ENCODE measurements around the gene CDC37. TPM values are rescaled to one million over a fixed set of nuclear protein-coding genes. Genes with fewer than 3 reads are reported as not detected.

CDC37 gene
- total and polyA plus RNA-seq, 2 of the 4 experiments (the other 2 are of a cell fraction): 209 to 650 TPM

DNA sequence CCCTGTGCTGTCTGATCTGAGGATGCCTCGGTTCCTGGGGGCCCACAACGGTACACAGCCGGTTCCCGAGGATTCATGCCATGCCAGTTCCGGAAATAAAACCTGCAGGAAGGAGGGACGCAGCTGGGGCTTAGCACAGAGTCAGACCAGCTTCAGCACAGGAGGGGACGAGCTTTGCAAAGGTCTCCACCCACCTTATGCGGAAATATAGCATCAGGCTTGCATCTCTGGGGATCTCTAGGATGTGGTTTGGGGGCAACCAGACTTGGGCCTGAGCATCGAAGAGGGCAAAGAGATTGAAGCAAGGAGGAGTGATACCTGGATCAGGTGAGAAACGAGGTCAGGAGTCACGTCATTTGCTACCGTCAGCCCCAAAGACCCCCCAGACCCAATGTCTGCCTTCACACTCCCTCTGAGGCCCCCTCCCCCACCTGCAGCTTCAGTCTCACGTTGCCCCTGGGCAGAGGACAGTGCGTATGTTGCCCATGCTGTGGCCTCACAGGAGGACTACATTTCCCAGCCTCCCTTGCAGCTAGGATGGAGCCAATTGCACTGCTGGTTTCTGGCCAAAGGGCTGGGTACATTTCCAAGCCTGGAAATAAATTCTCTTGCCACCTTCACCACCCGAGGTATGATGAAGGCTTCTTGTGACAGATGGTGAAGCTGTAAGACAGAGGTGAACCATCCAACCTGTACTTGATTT lies 35.1 kb downstream of the CDC37 start:
- dilution Hi-C loops (cut with HindIII; ENCODE audit: low sequenced_read_pairs, unreplicated experiment) (no loop called here), in situ Hi-C loops (cut with MboI; ENCODE audit: low sequenced_read_pairs) (no loop called here), intact Hi-C loops (cut with micrococcal nuclease) (no loop called here)
- ChIA-PET CTCF (no interaction called here), POLR2A (ENCODE audit: unreplicated experiment) (no interaction called here)
- Histone ChIP-seq H3K23ac (ENCODE audit: low read depth, low read length) (no peak overlapping the region), H3K9me3 (ENCODE audit: control insufficient read depth, insufficient read depth, low read length) (no peaks in the 10 kb centered on the region), H3K9ac (ENCODE audit: low read depth, low read length) (no peak overlapping the region), H2BK120ac (ENCODE audit: low read depth, low read length) (no peak overlapping the region), H3K18ac (ENCODE audit: low read depth, low read length) (no peak overlapping the region), H4K5ac (ENCODE audit: low read depth, low read length) (no peak overlapping the region), H3K4me2 (ENCODE audit: low read depth, low read length) (no peak overlapping the region), H2BK5ac (ENCODE audit: low read depth, low read length, poor library complexity, severe bottlenecking) (no peak overlapping the region), H3K4me1 (ENCODE audit: control insufficient read depth, insufficient read depth, low read length) (no peaks in the 10 kb centered on the region), H2AFZ (replicated peaks; ENCODE audit: low read length, poor library complexity) (no peak overlapping the region), H2AK5ac (ENCODE audit: low read depth, low read length) (no peak overlapping the region), H3K4ac (ENCODE audit: low read depth, low read length) (no peak overlapping the region), H3K56ac (ENCODE audit: extremely low read depth, insufficient read depth, low read length) (no peak overlapping the region), H2BK15ac (ENCODE audit: low read depth, low read length) (no peak overlapping the region), H3K27ac (ENCODE audit: insufficient read depth, low read length) (no peak overlapping the region), H3K36me3 (ENCODE audit: control insufficient read depth, insufficient read depth, low read length) (peaks cover 65% of the 10 kb centered on the region), H2BK20ac (ENCODE audit: low read depth, low read length) (no peak overlapping the region), H3K79me1 (ENCODE audit: low read depth in 1 of 2, low read length in 2 of 2) (peaks cover 2 to 13% of the 10 kb centered on the region in 2 experiments; a peak in 2 of 4 replicates), H3K14ac (replicated peaks; ENCODE audit: low read depth, low read length) (no peak overlapping the region), H3K27me3 (ENCODE audit: control insufficient read depth, insufficient read depth, low read length) (no peaks in the 10 kb centered on the region), H3K9me1 (ENCODE audit: insufficient read depth, low read length) (no peaks in the 10 kb centered on the region), H3K4me3 (ENCODE audit: insufficient read depth, low read depth, low read length) (no peak overlapping the region), H4K8ac (ENCODE audit: low read depth in 2 of 2, low read length in 2 of 2) (no peak overlapping the region), H4K20me1 (ENCODE audit: insufficient read depth, low read length) (peaks cover 9% of the 10 kb centered on the region), H2AK9ac (replicated peaks; ENCODE audit: low read depth, low read length, poor library complexity) (no peak overlapping the region), H4K91ac (ENCODE audit: insufficient read depth, low read depth, low read length) (no peak overlapping the region)
- DNase-seq: no peak
- no CpG with 5 or more reads among the region's 15 CpGs for WGBS, 2 experiments (ENCODE audit: extremely low coverage in 2 of 2, insufficient read length in 1 of 2)
- TF ChIP-seq BHLHE40 (IDR thresholded peaks at IDR 0.05; ENCODE audit: low read depth, low read length) (no peak), MAZ (IDR thresholded peaks at IDR 0.05; ENCODE audit: borderline replicate concordance, low read depth, low read length) (no peak), NFE2L2 (IDR thresholded peaks at IDR 0.05; ENCODE audit: low read depth, low read length) (no peak), CHD1 (IDR thresholded peaks at IDR 0.05; ENCODE audit: low read depth, low read length) (no peak), RAD21 (IDR thresholded peaks at IDR 0.05; ENCODE audit: low read length) (no peak), CEBPB (IDR thresholded peaks at IDR 0.05; ENCODE audit: low read depth, low read length) (no peak), RFX5 (IDR thresholded peaks at IDR 0.05; ENCODE audit: low read depth, low read length) (no peak), MXI1 (IDR thresholded peaks at IDR 0.05; ENCODE audit: borderline replicate concordance, low read depth, low read length) (no peak), SMC3 (IDR thresholded peaks at IDR 0.05; ENCODE audit: low read depth, low read length) (no peak), RCOR1 (IDR thresholded peaks at IDR 0.05; ENCODE audit: insufficient replicate concordance, low read length) (no peak), FOS (IDR thresholded peaks at IDR 0.05; ENCODE audit: low read depth, low read length) (no peak)
- TF ChIP-seq, protein P1, sequence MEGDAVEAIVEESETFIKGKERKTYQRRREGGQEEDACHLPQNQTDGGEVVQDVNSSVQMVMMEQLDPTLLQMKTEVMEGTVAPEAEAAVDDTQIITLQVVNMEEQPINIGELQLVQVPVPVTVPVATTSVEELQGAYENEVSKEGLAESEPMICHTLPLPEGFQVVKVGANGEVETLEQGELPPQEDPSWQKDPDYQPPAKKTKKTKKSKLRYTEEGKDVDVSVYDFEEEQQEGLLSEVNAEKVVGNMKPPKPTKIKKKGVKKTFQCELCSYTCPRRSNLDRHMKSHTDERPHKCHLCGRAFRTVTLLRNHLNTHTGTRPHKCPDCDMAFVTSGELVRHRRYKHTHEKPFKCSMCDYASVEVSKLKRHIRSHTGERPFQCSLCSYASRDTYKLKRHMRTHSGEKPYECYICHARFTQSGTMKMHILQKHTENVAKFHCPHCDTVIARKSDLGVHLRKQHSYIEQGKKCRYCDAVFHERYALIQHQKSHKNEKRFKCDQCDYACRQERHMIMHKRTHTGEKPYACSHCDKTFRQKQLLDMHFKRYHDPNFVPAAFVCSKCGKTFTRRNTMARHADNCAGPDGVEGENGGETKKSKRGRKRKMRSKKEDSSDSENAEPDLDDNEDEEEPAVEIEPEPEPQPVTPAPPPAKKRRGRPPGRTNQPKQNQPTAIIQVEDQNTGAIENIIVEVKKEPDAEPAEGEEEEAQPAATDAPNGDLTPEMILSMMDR (conservative IDR thresholded peaks at IDR 0.05; ENCODE audit: low read depth, low read length): no peak
- TF ChIP-seq, protein P2, sequence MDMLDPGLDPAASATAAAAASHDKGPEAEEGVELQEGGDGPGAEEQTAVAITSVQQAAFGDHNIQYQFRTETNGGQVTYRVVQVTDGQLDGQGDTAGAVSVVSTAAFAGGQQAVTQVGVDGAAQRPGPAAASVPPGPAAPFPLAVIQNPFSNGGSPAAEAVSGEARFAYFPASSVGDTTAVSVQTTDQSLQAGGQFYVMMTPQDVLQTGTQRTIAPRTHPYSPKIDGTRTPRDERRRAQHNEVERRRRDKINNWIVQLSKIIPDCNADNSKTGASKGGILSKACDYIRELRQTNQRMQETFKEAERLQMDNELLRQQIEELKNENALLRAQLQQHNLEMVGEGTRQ (IDR thresholded peaks at IDR 0.05; ENCODE audit: low read depth, low read length): no peak
- ATAC-seq (ENCODE audit: low read depth): no peak
- no TSS peak for BruUV-seq (replicated peaks)

Data from IMR-90 (cell line).